Liver (tissue), 3 donors: ENCODE results near the gene PYGM.

Source experiments
- EGR1 ChIP-seq, 2 donors: IDR thresholded peaks; 2 replicates each; pipeline ENCODE4 v1.6.1; 2016 to 2018; ENCODE audit warnings: antibody characterized with exemption in 2 of 2, low read depth in 2 of 2
- FOXA1 ChIP-seq: IDR thresholded peaks from 2 replicates; pipeline ENCODE4 v1.6.1; 2016; ENCODE audit warnings: antibody characterized with exemption
- JUND ChIP-seq, 2 donors: IDR thresholded peaks; 2 replicates each; pipeline ENCODE4 v1.6.1; 2016; ENCODE audit warnings: antibody characterized with exemption in 2 of 2
- SP1 ChIP-seq: IDR thresholded peaks from 2 replicates; pipeline ENCODE4 v1.6.1; 2018; ENCODE audit warnings: antibody characterized with exemption, mild to moderate bottlenecking
- TF ChIP-seq, protein P1 (sequence below): IDR thresholded peaks from 2 replicates; pipeline ENCODE4 v1.6.1; 2016; ENCODE audit warnings: antibody characterized with exemption, mild to moderate bottlenecking
- TF ChIP-seq, protein P2 (sequence below): fragments of 150-350 bp; IDR thresholded peaks from 2 replicates; pipeline ENCODE4 v1.5.1; 2017; ENCODE audit warnings: improper control_type of control experiment, low read depth, low read length; ENCODE audit not compliant: missing input control
- donor health status: healthy.
- donor health status: healthy.

DNA sequence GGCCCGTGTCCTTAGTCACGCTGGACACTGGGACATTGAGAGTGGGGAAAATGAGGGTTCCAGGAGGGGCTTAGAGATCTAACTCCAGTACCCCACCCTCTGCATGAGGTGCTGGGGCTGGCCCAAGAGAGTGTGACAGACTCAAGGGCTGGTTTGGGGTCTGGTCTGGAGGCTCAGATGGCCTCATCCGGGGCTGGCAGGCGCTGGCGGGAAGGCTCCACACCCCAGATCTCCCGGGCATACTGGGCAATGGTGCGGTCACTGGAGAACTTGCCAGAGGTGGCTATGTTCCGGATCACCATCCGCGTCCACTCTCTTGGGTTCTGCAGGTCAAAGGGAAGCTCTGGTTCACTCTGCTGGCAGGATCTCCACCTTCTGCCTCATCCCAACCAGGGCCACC, 13.3 kb downstream of the PYGM start:
- TF ChIP-seq JUND (IDR thresholded peaks at IDR 0.05) (no peak), EGR1 (IDR thresholded peaks at IDR 0.05; ENCODE audit: low read depth in 2 of 2) (no peak), SP1 (no peak), FOXA1 (no peak)
- TF ChIP-seq, protein P1, sequence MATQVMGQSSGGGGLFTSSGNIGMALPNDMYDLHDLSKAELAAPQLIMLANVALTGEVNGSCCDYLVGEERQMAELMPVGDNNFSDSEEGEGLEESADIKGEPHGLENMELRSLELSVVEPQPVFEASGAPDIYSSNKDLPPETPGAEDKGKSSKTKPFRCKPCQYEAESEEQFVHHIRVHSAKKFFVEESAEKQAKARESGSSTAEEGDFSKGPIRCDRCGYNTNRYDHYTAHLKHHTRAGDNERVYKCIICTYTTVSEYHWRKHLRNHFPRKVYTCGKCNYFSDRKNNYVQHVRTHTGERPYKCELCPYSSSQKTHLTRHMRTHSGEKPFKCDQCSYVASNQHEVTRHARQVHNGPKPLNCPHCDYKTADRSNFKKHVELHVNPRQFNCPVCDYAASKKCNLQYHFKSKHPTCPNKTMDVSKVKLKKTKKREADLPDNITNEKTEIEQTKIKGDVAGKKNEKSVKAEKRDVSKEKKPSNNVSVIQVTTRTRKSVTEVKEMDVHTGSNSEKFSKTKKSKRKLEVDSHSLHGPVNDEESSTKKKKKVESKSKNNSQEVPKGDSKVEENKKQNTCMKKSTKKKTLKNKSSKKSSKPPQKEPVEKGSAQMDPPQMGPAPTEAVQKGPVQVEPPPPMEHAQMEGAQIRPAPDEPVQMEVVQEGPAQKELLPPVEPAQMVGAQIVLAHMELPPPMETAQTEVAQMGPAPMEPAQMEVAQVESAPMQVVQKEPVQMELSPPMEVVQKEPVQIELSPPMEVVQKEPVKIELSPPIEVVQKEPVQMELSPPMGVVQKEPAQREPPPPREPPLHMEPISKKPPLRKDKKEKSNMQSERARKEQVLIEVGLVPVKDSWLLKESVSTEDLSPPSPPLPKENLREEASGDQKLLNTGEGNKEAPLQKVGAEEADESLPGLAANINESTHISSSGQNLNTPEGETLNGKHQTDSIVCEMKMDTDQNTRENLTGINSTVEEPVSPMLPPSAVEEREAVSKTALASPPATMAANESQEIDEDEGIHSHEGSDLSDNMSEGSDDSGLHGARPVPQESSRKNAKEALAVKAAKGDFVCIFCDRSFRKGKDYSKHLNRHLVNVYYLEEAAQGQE, result no peak
- TF ChIP-seq, protein P2, sequence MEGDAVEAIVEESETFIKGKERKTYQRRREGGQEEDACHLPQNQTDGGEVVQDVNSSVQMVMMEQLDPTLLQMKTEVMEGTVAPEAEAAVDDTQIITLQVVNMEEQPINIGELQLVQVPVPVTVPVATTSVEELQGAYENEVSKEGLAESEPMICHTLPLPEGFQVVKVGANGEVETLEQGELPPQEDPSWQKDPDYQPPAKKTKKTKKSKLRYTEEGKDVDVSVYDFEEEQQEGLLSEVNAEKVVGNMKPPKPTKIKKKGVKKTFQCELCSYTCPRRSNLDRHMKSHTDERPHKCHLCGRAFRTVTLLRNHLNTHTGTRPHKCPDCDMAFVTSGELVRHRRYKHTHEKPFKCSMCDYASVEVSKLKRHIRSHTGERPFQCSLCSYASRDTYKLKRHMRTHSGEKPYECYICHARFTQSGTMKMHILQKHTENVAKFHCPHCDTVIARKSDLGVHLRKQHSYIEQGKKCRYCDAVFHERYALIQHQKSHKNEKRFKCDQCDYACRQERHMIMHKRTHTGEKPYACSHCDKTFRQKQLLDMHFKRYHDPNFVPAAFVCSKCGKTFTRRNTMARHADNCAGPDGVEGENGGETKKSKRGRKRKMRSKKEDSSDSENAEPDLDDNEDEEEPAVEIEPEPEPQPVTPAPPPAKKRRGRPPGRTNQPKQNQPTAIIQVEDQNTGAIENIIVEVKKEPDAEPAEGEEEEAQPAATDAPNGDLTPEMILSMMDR, result no peak
